Fibroblast of villous mesenchyme (primary cell): ENCODE data around the gene CHMP1B. TPM values are rescaled to one million over a fixed set of nuclear protein-coding genes. Genes with fewer than 3 reads are reported as not detected.
"Not testable (repeated sequence)": the region's sequence is repeated elsewhere in the genome, so short reads cannot be mapped to it uniquely, and the experiment has no call there.

Experiments used
- DNase-seq: peaks from one replicate; pipeline ENCODE4 v3.0.0-alpha.2; 2010; ENCODE audit warnings: low read depth
- H3K4me3 ChIP-seq: 2 replicates; pipeline ENCODE4 v1.5.1; 2011; ENCODE audit warnings: low read depth, mild to moderate bottlenecking, low read length
- CTCF ChIP-seq: IDR thresholded peaks from 2 replicates; pipeline ENCODE4 v1.5.1; 2012; ENCODE audit warnings: low read depth, mild to moderate bottlenecking, low read length; ENCODE audit not compliant: insufficient read depth
- total RNA-seq: library from RNA; depleted of rRNA; stranded (reverse); fragments of >200 nt; gene quantifications from 2 replicates; pipeline ENCODE4 v1.2.3, GENCODE V29; 2012

The CHMP1B gene
- total RNA-seq, 1 donor = 40.6 TPM

GRCh38 chr18:11891737-11892136 is 40.5 kb downstream of the CHMP1B start:
- TF ChIP-seq CTCF = no peak
- no peak overlapping the region for H3K4me3 ChIP-seq
- DNase-seq = no peak

GRCh38 chr18:11892438-11892837 is 41.2 kb downstream of the CHMP1B start:
- H3K4me3 ChIP-seq, DNase-seq: not testable (repeated sequence)

- TF ChIP-seq CTCF = no peak
- no peak for DNase-seq
- H3K4me3 ChIP-seq = no peak overlapping the region
These were observed 46.6 kb downstream of the CHMP1B start for GRCh38 chr18:11897781-11898180.

GRCh38 chr18:11899063-11899462 is 47.9 kb downstream of the CHMP1B start:
- no peak for TF ChIP-seq CTCF
- no peak overlapping the region for H3K4me3 ChIP-seq
- DNase-seq = no peak

- no peak overlapping the region for H3K4me3 ChIP-seq
- no peak for DNase-seq
- no peak for TF ChIP-seq CTCF
These were observed 50.7 kb downstream of the CHMP1B start for GRCh38 chr18:11901826-11902438.

GRCh38 chr18:11902522-11903292 is 51.5 kb downstream of the CHMP1B start:
- no peak overlapping the region for H3K4me3 ChIP-seq
- no peak for TF ChIP-seq CTCF
- DNase-seq = no peak

Other genes starting within 250 kb of the CHMP1B start
- not detected in 2 replicates for gene SLC35G4, start 241.8 kb upstream of the CHMP1B start, total RNA-seq
- under 0.01 and 0.32 TPM in 2 replicates for gene GNAL, start 162.1 kb upstream of the CHMP1B start, total RNA-seq
- 21.9 and 27.2 TPM in 2 replicates for gene MPPE1, start 56.9 kb downstream of the CHMP1B start, total RNA-seq
- gene IMPA2, start 130.1 kb downstream of the CHMP1B start, total RNA-seq = 17.4 and 41.5 TPM in 2 replicates
- gene ANKRD62, start 242.4 kb downstream of the CHMP1B start, total RNA-seq = not detected in 2 replicates